SK-N-SH (cell line): Measurements from ENCODE around the gene RAMP2. TPM values are rescaled to one million over a fixed set of nuclear protein-coding genes. Genes with fewer than 3 reads are reported as not detected.

Experiments
- CTCF ChIA-PET: fragments of 300-600, 350-600 bp; formaldehyde crosslinking; extraction: SDS; loops from one replicate; lab custom pipeline; 2021; lab: Yijun Ruan, JAX
- POLR2A ChIA-PET: fragments of 350-600 bp; sonication (Branson Sonifier 250); formaldehyde crosslinking; extraction: SDS; loops from one replicate; lab custom pipeline; 2020; ENCODE audit warnings: antibody characterized with exemption, inconsistent platforms; lab: Yijun Ruan, JAX
- DNase-seq: peaks from one replicate; pipeline ENCODE4 v3.0.0; 2012
- H2AFZ ChIP-seq: fragments of 200-600 bp; sonication (generic); 2 replicates; pipeline ENCODE4 v1.8.1; 2016; ENCODE audit warnings: antibody characterized with exemption, mild to moderate bottlenecking, low read depth
- H3F3A ChIP-seq: fragments of 200-600 bp; sonication (generic); replicated peaks from 2 replicates; pipeline ENCODE3; 2016; ENCODE audit warnings: antibody characterized with exemption, mild to moderate bottlenecking; ENCODE audit not compliant: insufficient read depth
- H3K27ac ChIP-seq, 2 experiments: fragments of 200-500 bp in 1 of 2; fragments of 200-600 bp in 1 of 2; sonication (Bioruptor generic) in 1 of 2; sonication (generic), shearing (Covaris generic) in 1 of 2; 2 replicates each; pipeline versions ENCODE4 v1.5.1 to v1.6.1; 2014 to 2016; ENCODE audit warnings: low read depth in 2 of 2, inconsistent platforms in 1 of 2, low read length in 1 of 2, mild to moderate bottlenecking in 1 of 2, mixed read lengths in 1 of 2
- H3K27me3 ChIP-seq: fragments of 200-600 bp; sonication (generic), shearing (Covaris generic); 2 replicates; pipeline ENCODE4 v1.6.1; 2016; ENCODE audit warnings: mixed run types; ENCODE audit not compliant: insufficient read depth
- H3K36me3 ChIP-seq, 2 experiments: fragments of 200-500 bp in 1 of 2; fragments of 200-600 bp in 1 of 2; sonication (Bioruptor generic) in 1 of 2; sonication (generic) in 1 of 2; replicated peaks in 1 of 2; 2 replicates each; pipeline versions ENCODE3 to v1.5.1; 2014 to 2016; ENCODE audit warnings: low read length in 1 of 2, mild to moderate bottlenecking in 1 of 2; ENCODE audit not compliant: insufficient read depth in 2 of 2, control insufficient read depth in 1 of 2
- H3K4me1 ChIP-seq, 2 experiments: fragments of 200-500 bp in 1 of 2; fragments of 200-600 bp in 1 of 2; sonication (Bioruptor generic) in 1 of 2; sonication (generic), shearing (Covaris generic) in 1 of 2; 2 replicates each; pipeline versions ENCODE4 v1.5.1 to v1.6.1; 2014 to 2016; ENCODE audit warnings: low read depth in 1 of 2, low read length in 1 of 2, mixed run types in 1 of 2; ENCODE audit not compliant: insufficient read depth in 2 of 2, control insufficient read depth in 1 of 2
- H3K4me2 ChIP-seq: fragments of 200-600 bp; sonication (generic), shearing (Covaris generic); 2 replicates; pipeline ENCODE4 v1.6.1; 2017; ENCODE audit warnings: mixed run types
- H3K4me3 ChIP-seq, 2 experiments: fragments of 200-500 bp in 1 of 2; fragments of 200-600 bp in 1 of 2; sonication (Bioruptor generic) in 1 of 2; sonication (generic), shearing (Covaris generic) in 1 of 2; 2 replicates each; pipeline versions ENCODE4 v1.5.1 to v1.8.1; 2014 to 2016; ENCODE audit warnings: low read depth in 2 of 2, inconsistent platforms in 1 of 2, low read length in 1 of 2, mild to moderate bottlenecking in 1 of 2, mixed read lengths in 1 of 2, moderate library complexity in 1 of 2
- H3K79me2 ChIP-seq: fragments of 200-600 bp; sonication (generic); 2 replicates; pipeline ENCODE4 v1.8.1; 2017; ENCODE audit warnings: mild to moderate bottlenecking; ENCODE audit not compliant: insufficient read depth
- H3K9ac ChIP-seq: fragments of 200-600 bp; sonication (generic); 2 replicates; pipeline ENCODE4 v1.6.1; 2017; ENCODE audit warnings: mixed run types
- H3K9me2 ChIP-seq: fragments of 200-600 bp; sonication (generic); 2 replicates; pipeline ENCODE4 v1.6.1; 2017; ENCODE audit warnings: mixed run types
- H3K9me3 ChIP-seq: fragments of 200-600 bp; sonication (generic); 2 replicates; pipeline ENCODE4 v1.6.1; 2017; ENCODE audit warnings: mixed run types, mild to moderate bottlenecking, moderate library complexity
- H4K20me1 ChIP-seq: fragments of 200-600 bp; sonication (generic); 2 replicates; pipeline ENCODE4 v1.6.1; 2017; ENCODE audit warnings: mild to moderate bottlenecking, mixed run types; ENCODE audit not compliant: insufficient read depth
- CHD2 ChIP-seq: fragments of 150-350 bp; IDR thresholded peaks from 2 replicates; pipeline ENCODE4 v1.6.1; 2018; ENCODE audit warnings: low read length; ENCODE audit not compliant: partially characterized antibody
- EZH2phosphoT487 ChIP-seq: fragments of 200-600 bp; sonication (generic); IDR thresholded peaks from 2 replicates; pipeline ENCODE4 v1.6.1; 2017; ENCODE audit warnings: low read depth, mixed run types, mild to moderate bottlenecking, antibody characterized with exemption, moderate library complexity, borderline replicate concordance
- FOXM1 ChIP-seq: IDR thresholded peaks from 2 replicates; pipeline ENCODE4 v1.4.0; 2012; ENCODE audit warnings: low read depth, mild to moderate bottlenecking
- GATA2 ChIP-seq: sonication (generic); formaldehyde crosslinking; IDR thresholded peaks from 2 replicates; pipeline ENCODE4 v1.5.0; 2020; ENCODE audit warnings: mild to moderate bottlenecking, missing genetic modification reagents
- MXI1 ChIP-seq: IDR thresholded peaks from 2 replicates; pipeline ENCODE4 v1.6.1; 2012; ENCODE audit warnings: mild to moderate bottlenecking, low read depth, low read length, improper control_type of control experiment
- POLR2AphosphoS5 ChIP-seq: IDR thresholded peaks from 2 replicates; pipeline ENCODE4 v1.6.1; 2012; ENCODE audit warnings: low read depth, low read length
- RAD21 ChIP-seq: IDR thresholded peaks from 2 replicates; pipeline ENCODE4 v1.6.1; 2012; ENCODE audit warnings: mild to moderate bottlenecking, low read length
- RCOR1 ChIP-seq: fragments of 150-350 bp; IDR thresholded peaks from 2 replicates; pipeline ENCODE4 v1.6.1; 2017; ENCODE audit warnings: antibody characterized with exemption, low read length
- RFX5 ChIP-seq: IDR thresholded peaks from 2 replicates; pipeline ENCODE4 v1.6.1; 2012; ENCODE audit warnings: mild to moderate bottlenecking, improper control_type of control experiment, low read length
- TAF1 ChIP-seq: IDR thresholded peaks from 2 replicates; pipeline ENCODE4 v1.6.1; 2012; ENCODE audit warnings: low read depth, mild to moderate bottlenecking, low read length, moderate library complexity, borderline replicate concordance
- TEAD4 ChIP-seq: IDR thresholded peaks from 2 replicates; pipeline ENCODE4 v1.4.0; 2012; ENCODE audit warnings: mild to moderate bottlenecking, borderline replicate concordance; ENCODE audit not compliant: insufficient read depth
- YY1 ChIP-seq: IDR thresholded peaks from 2 replicates; pipeline ENCODE4 v1.4.0; 2012; ENCODE audit warnings: low read depth, mild to moderate bottlenecking
- WGBS: methylation state at CpG from one replicate; pipeline ENCODE4 v1.1.6; 2017; ENCODE audit warnings: low lambda C conversion rate; 5-methylcytosine and 5-hydroxymethylcytosine counted together
- polyA plus RNA-seq, 3 experiments: library from polyadenylated mRNA; depleted of rRNA; stranded (reverse); fragments of >200 nt; gene quantifications; 2 replicates each; pipeline ENCODE4 v1.2.3, GENCODE V29; 2012
- TF ChIP-seq, protein P1 (sequence below): fragments of 200-600 bp; sonication (generic); IDR thresholded peaks from 2 replicates; pipeline ENCODE4 v1.6.1; 2017; ENCODE audit warnings: antibody characterized with exemption, mild to moderate bottlenecking, moderate library complexity
- TF ChIP-seq, protein P2 (sequence below): IDR thresholded peaks from 2 replicates; pipeline ENCODE4; 2012
- TF ChIP-seq, protein P3 (sequence below): IDR thresholded peaks from 2 replicates; pipeline ENCODE4 v1.4.0; 2012; ENCODE audit warnings: low read depth, borderline replicate concordance
- TF ChIP-seq, protein P4 (sequence below): fragments of 150-350 bp; IDR thresholded peaks from 2 replicates; pipeline ENCODE4 v1.6.1; 2016; ENCODE audit warnings: mild to moderate bottlenecking, low read depth, low read length
- TF ChIP-seq, protein P5 (sequence below): fragments of 150-350 bp; IDR thresholded peaks from 2 replicates; pipeline ENCODE4 v1.6.1; 2017; ENCODE audit warnings: antibody characterized with exemption, low read length, low read depth, borderline replicate concordance

RAMP2 gene
- polyA plus RNA-seq, 1 of the 3 experiments (the other 2 are of a cell fraction) = 3.0 TPM

DNA sequence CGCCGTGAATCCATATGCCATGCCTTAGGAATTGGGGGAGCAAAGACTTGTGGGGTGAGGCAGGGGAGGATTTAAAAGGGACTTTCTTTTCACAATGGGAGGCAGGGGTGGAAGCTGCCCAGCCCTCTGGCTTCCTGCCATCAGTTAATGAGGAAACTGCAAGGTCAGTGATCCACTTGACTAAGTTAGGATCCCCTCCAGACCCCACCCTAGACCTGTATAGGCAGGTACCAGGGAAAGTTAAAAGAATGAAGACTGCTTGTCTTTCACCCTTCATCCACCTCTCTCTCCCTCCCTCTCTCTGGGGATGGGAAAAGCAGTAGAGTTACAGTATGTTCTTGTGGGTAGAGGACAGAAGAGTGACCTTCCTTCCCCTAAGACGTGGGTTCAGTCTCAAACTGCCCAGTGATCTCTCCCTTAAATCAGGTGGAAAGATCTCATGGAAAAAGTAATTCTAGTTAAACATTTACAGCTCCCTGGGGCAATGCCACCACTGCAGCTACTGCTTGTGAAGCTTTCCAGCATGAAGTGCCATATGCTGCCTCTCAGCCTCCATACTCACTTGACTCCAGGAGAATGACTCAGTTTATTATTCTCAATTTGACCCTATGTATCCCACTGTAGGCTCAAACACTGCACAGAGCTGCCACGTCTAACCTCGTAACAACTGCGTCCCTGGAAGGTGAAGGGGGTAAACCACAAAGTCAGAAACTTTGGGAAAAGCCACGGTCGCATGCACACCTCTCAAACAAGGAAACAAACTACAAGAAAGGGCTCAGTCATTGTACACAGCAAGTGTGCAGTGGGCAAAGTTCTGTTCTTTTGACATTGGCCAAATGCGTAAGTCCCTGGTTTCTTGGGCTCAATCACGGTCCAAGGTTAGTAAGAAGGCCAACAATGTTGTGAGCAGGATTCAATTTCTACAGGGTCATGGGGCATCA lies 36.3 kb downstream of the RAMP2 start:
- no peaks in the 10 kb centered on the region for H4K20me1 ChIP-seq
- H3K9me3 ChIP-seq = no peaks in the 10 kb centered on the region
- DNase-seq = no peak
- peak overlapping the region; percentile 84; the same call in 1 of the 2 replicates for H3K9ac ChIP-seq
- peaks cover 18% of the 10 kb centered on the region; the same call in 1 of the 2 replicates for H3K79me2 ChIP-seq
- ChIA-PET POLR2A (interaction anchor here (1.1 kb wide), 1 partner anchor 27 kb away, joined by 4 read pairs; the partner anchor contains the start of gene BECN1), CTCF (interaction anchor here (0.6 to 2.2 kb wide), 6 partner anchors 12 to 221 kb away, joined by 3 to 7 read pairs (median 4); partner anchors contain the start of genes PSMC3IP and RAMP2)
- H3K27ac ChIP-seq = 0 out of 4 replicates have a peak overlapping the region, but pooled peaks of 1 of the 2 experiments have one; percentile 36
- no peaks in the 10 kb centered on the region for H3K27me3 ChIP-seq
- no peaks in the 10 kb centered on the region for H3K9me2 ChIP-seq
- H3K36me3 ChIP-seq = no peaks in the 10 kb centered on the region
- WGBS = 88% methylated on average over 10 of the region's 10 CpGs
- no peak overlapping the region for H2AFZ ChIP-seq
- peak overlapping the region; percentile 93 to 94 for H3K4me3 ChIP-seq
- no peak for TF ChIP-seq RAD21
- no peak for TF ChIP-seq RFX5
- TF ChIP-seq POLR2AphosphoS5 = 0 out of 2 replicates have a peak, but pooled peaks have one; percentile 10
- no peak for TF ChIP-seq RCOR1
- TF ChIP-seq MXI1 = no peak
- TF ChIP-seq TEAD4 = no peak
- no peak for TF ChIP-seq CHD2
- TF ChIP-seq, protein P1, sequence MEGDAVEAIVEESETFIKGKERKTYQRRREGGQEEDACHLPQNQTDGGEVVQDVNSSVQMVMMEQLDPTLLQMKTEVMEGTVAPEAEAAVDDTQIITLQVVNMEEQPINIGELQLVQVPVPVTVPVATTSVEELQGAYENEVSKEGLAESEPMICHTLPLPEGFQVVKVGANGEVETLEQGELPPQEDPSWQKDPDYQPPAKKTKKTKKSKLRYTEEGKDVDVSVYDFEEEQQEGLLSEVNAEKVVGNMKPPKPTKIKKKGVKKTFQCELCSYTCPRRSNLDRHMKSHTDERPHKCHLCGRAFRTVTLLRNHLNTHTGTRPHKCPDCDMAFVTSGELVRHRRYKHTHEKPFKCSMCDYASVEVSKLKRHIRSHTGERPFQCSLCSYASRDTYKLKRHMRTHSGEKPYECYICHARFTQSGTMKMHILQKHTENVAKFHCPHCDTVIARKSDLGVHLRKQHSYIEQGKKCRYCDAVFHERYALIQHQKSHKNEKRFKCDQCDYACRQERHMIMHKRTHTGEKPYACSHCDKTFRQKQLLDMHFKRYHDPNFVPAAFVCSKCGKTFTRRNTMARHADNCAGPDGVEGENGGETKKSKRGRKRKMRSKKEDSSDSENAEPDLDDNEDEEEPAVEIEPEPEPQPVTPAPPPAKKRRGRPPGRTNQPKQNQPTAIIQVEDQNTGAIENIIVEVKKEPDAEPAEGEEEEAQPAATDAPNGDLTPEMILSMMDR = no peak
- TF ChIP-seq, protein P2, sequence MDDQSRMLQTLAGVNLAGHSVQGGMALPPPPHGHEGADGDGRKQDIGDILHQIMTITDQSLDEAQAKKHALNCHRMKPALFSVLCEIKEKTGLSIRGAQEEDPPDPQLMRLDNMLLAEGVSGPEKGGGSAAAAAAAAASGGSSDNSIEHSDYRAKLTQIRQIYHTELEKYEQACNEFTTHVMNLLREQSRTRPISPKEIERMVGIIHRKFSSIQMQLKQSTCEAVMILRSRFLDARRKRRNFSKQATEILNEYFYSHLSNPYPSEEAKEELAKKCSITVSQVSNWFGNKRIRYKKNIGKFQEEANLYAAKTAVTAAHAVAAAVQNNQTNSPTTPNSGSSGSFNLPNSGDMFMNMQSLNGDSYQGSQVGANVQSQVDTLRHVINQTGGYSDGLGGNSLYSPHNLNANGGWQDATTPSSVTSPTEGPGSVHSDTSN = no peak
- peaks cover 7 to 15% of the 10 kb centered on the region in 2 experiments; a peak in 1 of 4 replicates for H3K4me1 ChIP-seq
- peaks cover 8% of the 10 kb centered on the region for H3F3A ChIP-seq
- H3K4me2 ChIP-seq = peak overlapping the region; percentile 87

DNA sequence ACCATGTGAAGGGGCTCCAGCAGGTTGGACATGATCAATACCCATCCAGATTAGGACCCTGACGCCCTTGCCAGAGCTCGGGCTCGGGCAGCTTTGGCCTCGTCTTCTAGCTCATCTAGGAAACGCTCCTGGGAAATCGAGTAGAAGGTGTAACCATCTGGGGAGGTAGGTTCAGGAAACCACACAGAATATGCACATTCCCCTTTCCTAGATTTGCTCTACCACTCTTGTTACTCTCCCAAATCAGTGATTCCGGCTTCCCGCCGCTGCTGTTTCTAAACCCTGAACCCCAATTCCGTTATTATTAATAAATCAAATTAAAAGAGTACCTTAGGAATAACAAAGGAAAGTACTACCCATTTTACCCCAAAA lies 37.0 kb downstream of the RAMP2 start:
- Histone ChIP-seq H4K20me1 (no peaks in the 10 kb centered on the region), H3K4me1 (peaks cover 7 to 15% of the 10 kb centered on the region in 2 experiments; a peak in 1 of 4 replicates), H2AFZ (peak overlapping the region; percentile 81; the same call in 1 of the 2 replicates), H3K9me3 (no peaks in the 10 kb centered on the region), H3K27ac (peak overlapping the region in 1 of 2 experiments; percentile 36; a peak in 3 of 4 replicates), H3K4me3 (peak overlapping the region; percentile 93 to 94), H3K9me2 (no peaks in the 10 kb centered on the region), H3K4me2 (peak overlapping the region; percentile 87), H3K36me3 (no peaks in the 10 kb centered on the region), H3K9ac (peak overlapping the region; percentile 84), H3K27me3 (no peaks in the 10 kb centered on the region), H3K79me2 (peaks cover 18% of the 10 kb centered on the region; the same call in 1 of the 2 replicates), H3F3A (peaks cover 2% of the 10 kb centered on the region)
- CTCF ChIA-PET = interaction anchor here (0.6 to 2.2 kb wide), 6 partner anchors 12 to 220 kb away, joined by 3 to 7 read pairs (median 4); partner anchors contain the start of genes BECN1 and PSMC3IP
- DNase-seq = no peak
- POLR2A ChIA-PET = interaction anchor here (1.1 to 1.3 kb wide), 2 partner anchors 17 to 26 kb away, joined by 4 read pairs; partner anchors contain the start of genes BECN1 and WNK4
- 21% methylated on average over 10 of the region's 10 CpGs for WGBS
- TF ChIP-seq TAF1 = no peak
- no peak for TF ChIP-seq FOXM1
- TF ChIP-seq, protein P3, sequence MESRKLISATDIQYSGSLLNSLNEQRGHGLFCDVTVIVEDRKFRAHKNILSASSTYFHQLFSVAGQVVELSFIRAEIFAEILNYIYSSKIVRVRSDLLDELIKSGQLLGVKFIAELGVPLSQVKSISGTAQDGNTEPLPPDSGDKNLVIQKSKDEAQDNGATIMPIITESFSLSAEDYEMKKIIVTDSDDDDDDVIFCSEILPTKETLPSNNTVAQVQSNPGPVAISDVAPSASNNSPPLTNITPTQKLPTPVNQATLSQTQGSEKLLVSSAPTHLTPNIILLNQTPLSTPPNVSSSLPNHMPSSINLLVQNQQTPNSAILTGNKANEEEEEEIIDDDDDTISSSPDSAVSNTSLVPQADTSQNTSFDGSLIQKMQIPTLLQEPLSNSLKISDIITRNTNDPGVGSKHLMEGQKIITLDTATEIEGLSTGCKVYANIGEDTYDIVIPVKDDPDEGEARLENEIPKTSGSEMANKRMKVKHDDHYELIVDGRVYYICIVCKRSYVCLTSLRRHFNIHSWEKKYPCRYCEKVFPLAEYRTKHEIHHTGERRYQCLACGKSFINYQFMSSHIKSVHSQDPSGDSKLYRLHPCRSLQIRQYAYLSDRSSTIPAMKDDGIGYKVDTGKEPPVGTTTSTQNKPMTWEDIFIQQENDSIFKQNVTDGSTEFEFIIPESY = no peak
- TF ChIP-seq, protein P4, sequence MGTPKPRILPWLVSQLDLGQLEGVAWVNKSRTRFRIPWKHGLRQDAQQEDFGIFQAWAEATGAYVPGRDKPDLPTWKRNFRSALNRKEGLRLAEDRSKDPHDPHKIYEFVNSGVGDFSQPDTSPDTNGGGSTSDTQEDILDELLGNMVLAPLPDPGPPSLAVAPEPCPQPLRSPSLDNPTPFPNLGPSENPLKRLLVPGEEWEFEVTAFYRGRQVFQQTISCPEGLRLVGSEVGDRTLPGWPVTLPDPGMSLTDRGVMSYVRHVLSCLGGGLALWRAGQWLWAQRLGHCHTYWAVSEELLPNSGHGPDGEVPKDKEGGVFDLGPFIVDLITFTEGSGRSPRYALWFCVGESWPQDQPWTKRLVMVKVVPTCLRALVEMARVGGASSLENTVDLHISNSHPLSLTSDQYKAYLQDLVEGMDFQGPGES = no peak
- TF ChIP-seq GATA2 (CRISPR knock-in tag) = no peak
- TF ChIP-seq, protein P5, sequence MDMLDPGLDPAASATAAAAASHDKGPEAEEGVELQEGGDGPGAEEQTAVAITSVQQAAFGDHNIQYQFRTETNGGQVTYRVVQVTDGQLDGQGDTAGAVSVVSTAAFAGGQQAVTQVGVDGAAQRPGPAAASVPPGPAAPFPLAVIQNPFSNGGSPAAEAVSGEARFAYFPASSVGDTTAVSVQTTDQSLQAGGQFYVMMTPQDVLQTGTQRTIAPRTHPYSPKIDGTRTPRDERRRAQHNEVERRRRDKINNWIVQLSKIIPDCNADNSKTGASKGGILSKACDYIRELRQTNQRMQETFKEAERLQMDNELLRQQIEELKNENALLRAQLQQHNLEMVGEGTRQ = no peak
- no peak for TF ChIP-seq YY1
- TF ChIP-seq EZH2phosphoT487 = no peak
- no peak for TF ChIP-seq MXI1
